ENCODE measurements around the gene ZNF276.
"Not testable (repeated sequence)": the region's sequence is repeated elsewhere in the genome, so short reads cannot be mapped to it uniquely, and the experiment has no call there.

ZNF276 gene

GRCh38 chr16:89739383-89739782, 18.0 kb downstream of the ZNF276 start:
- DNase-seq: no peak

GRCh38 chr16:89741342-89742014, 20.1 kb downstream of the ZNF276 start:
- DNase-seq: no peak

GRCh38 chr16:89742948-89743347, 21.6 kb downstream of the ZNF276 start:
- no peak for DNase-seq

GRCh38 chr16:89744813-89745212, 23.5 kb downstream of the ZNF276 start:
- DNase-seq: no peak

GRCh38 chr16:89746043-89746442, 24.7 kb downstream of the ZNF276 start:
- DNase-seq: no peak

- DNase-seq: no peak
These were observed 26.7 kb downstream of the ZNF276 start for GRCh38 chr16:89748076-89748475.

GRCh38 chr16:89748921-89749320, 27.6 kb downstream of the ZNF276 start:
- no peak for DNase-seq

GRCh38 chr16:89749637-89750036, 28.3 kb downstream of the ZNF276 start:
- no peak for DNase-seq

- DNase-seq: no peak
These were observed 38.5 kb downstream of the ZNF276 start for GRCh38 chr16:89759746-89760340.

- no peak for DNase-seq
These were observed 40.1 kb downstream of the ZNF276 start for GRCh38 chr16:89761304-89761922.

- no peak for DNase-seq
These were observed 43.4 kb downstream of the ZNF276 start for GRCh38 chr16:89764711-89765201.

- DNase-seq: no peak
These were observed 44.0 kb downstream of the ZNF276 start for GRCh38 chr16:89765292-89765830.

GRCh38 chr16:89770367-89770766, 49.0 kb downstream of the ZNF276 start:
- DNase-seq: no peak

GRCh38 chr16:89775223-89775622, 53.9 kb downstream of the ZNF276 start:
- DNase-seq: no peak

- not testable (repeated sequence) for DNase-seq
These were observed 56.9 kb downstream of the ZNF276 start for GRCh38 chr16:89778211-89778610.

GRCh38 chr16:89779231-89779908, 58.0 kb downstream of the ZNF276 start:
- DNase-seq: no peak

- DNase-seq: no peak
These were observed 58.6 kb downstream of the ZNF276 start for GRCh38 chr16:89779909-89780305.

- DNase-seq: no peak
These were observed 61.2 kb downstream of the ZNF276 start for GRCh38 chr16:89782489-89782888.

- not testable (repeated sequence) for DNase-seq
These were observed 62.6 kb downstream of the ZNF276 start for GRCh38 chr16:89783952-89784351.

- DNase-seq: no peak
These were observed 63.1 kb downstream of the ZNF276 start for GRCh38 chr16:89784406-89784805.

- no peak for DNase-seq
These were observed 64.3 kb downstream of the ZNF276 start for GRCh38 chr16:89785523-89786155.

- no peak for DNase-seq
These were observed 65.4 kb downstream of the ZNF276 start for GRCh38 chr16:89786474-89787364.
